Measurements from ENCODE around the gene CPSF2.

Gene CPSF2

DNA sequence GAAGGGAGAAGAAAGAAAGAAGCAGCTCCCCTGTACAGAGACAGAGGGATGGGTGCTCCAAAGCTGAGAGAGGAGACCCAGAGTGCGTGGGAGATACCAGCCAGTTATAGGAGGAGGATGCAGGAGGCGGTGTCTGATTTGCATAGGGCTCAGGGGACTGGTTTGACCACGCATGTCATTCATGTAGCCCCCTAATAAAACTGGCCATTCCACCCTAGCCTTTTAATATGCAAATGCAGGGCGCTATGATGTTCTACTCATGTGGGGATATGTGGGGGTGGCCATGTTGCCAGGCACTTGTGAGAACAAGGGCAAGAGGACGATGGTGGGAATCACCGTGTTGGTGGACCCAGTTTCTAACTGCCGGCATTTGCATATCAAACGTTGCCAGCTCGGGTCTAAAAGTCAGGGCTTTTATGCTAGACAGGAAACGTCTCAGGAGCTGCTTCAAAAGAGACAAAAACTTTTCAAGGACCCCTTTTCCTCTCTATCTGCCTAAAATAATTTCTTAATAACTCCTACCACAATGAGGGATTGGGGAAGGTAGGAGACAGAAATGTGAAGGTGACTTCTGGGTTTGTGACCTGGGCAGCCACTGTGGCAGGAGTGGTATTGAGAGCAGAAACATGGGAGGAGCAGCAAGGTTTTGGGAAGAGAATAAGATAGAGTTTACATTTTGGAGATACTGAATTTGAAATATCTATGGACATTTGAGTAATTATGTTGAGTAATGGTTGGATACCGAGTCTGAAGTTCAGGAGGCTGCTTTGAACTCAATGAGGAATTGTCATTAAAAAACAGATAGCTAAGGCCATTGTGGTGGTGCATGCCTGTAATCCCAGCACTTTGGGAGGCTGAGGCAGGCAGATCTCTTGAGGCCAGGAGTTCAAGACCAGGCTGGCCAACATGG is 13.2 kb upstream of the CPSF2 start:
- H3K9me3 ChIP-seq (ENCODE audit: control insufficient read depth in 5 of 5, low read length in 5 of 5) = no peaks in the 10 kb centered on the region
- H3K27me3 ChIP-seq (ENCODE audit: control insufficient read depth in 5 of 5, insufficient read depth in 4 of 5, low read length in 5 of 5) = no peaks in the 10 kb centered on the region
- no peaks in the 10 kb centered on the region for H3K36me3 ChIP-seq (ENCODE audit: control insufficient read depth in 5 of 5, insufficient read depth in 5 of 5, low read length in 5 of 5)
- H3K9ac ChIP-seq (ENCODE audit: low read length in 5 of 5) = no peak overlapping the region
- peaks cover 6 to 22% (median 16%) of the 10 kb centered on the region in 5 donors for H3K4me1 ChIP-seq (ENCODE audit: control insufficient read depth in 5 of 5, insufficient read depth in 5 of 5, low read length in 5 of 5)
- no peak overlapping the region for H3K4me3 ChIP-seq (ENCODE audit: low read depth in 1 of 5, low read length in 5 of 5)
- no peak overlapping the region for H3K27ac ChIP-seq (ENCODE audit: low read depth, low read length)

DNA sequence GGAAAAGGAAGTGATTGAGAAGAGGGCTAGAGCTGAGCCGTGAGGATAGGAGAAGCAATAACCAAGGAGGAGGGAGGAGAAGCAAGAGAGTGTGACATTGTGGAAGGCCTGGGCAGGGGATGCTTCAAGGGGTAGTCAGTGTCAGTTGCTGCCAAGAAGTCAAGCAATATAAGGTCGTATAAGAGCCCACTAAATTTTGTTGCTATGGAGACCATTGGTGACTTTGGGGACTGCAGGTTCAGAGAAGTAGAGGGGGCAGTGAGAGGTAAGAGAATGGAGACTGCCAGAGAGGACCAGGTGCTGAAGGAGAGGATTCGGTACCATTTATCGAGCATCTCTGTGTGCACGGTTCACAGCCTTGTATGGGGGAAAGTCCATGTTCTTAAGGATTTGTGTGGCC is 12.3 kb upstream of the CPSF2 start:
- Histone ChIP-seq H3K36me3 (ENCODE audit: control insufficient read depth in 5 of 5, insufficient read depth in 5 of 5, low read length in 5 of 5) (no peaks in the 10 kb centered on the region), H3K4me3 (ENCODE audit: low read depth in 1 of 5, low read length in 5 of 5) (no peak overlapping the region), H3K4me1 (ENCODE audit: control insufficient read depth in 5 of 5, insufficient read depth in 5 of 5, low read length in 5 of 5) (peaks cover 6 to 21% (median 13%) of the 10 kb centered on the region in 5 donors), H3K9me3 (ENCODE audit: control insufficient read depth in 5 of 5, low read length in 5 of 5) (no peaks in the 10 kb centered on the region), H3K9ac (ENCODE audit: low read length in 5 of 5) (no peak overlapping the region), H3K27me3 (ENCODE audit: control insufficient read depth in 5 of 5, insufficient read depth in 4 of 5, low read length in 5 of 5) (no peaks in the 10 kb centered on the region), H3K27ac (ENCODE audit: low read depth, low read length) (no peak overlapping the region)

GRCh38 chr14:92121207-92121669 is 531 bp upstream of the CPSF2 start:
- no peaks in the 10 kb centered on the region for H3K9me3 ChIP-seq (ENCODE audit: control insufficient read depth in 5 of 5, low read length in 5 of 5)
- H3K4me1 ChIP-seq (ENCODE audit: control insufficient read depth in 5 of 5, insufficient read depth in 5 of 5, low read length in 5 of 5) = peaks cover 0 to 28% (median 16%) of the 10 kb centered on the region in 5 donors
- peak overlapping the region; percentile 97 for H3K27ac ChIP-seq (ENCODE audit: low read depth, low read length)
- peak overlapping the region; percentile 81 to 99 (median 94) for H3K9ac ChIP-seq (ENCODE audit: low read length in 5 of 5)
- H3K4me3 ChIP-seq (ENCODE audit: low read depth in 1 of 5, low read length in 5 of 5) = peak overlapping the region; percentile 82 to 98 (median 93)
- H3K27me3 ChIP-seq (ENCODE audit: control insufficient read depth in 5 of 5, insufficient read depth in 4 of 5, low read length in 5 of 5) = no peaks in the 10 kb centered on the region
- H3K36me3 ChIP-seq (ENCODE audit: control insufficient read depth in 5 of 5, insufficient read depth in 5 of 5, low read length in 5 of 5) = peaks cover 0 to 15% (median 6%) of the 10 kb centered on the region in 5 donors

DNA sequence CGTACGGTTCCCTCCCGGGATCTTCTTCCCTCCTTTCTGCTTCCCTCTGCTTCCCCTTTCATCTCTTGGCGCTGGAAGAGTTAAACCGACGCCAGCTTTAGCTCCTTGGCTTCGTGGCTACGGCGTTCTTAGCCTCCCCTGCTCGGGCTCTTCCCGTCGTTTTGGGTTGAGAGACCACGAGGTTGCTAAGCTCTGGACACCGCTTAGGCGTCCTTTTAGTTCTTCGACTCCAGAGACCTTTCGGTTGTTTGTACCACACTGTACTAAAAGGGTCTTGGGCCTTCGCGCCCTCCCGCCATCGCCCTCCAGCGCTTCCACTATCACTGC is 545 bp downstream of the CPSF2 start:
- H3K4me3 ChIP-seq (ENCODE audit: low read depth in 1 of 5, low read length in 5 of 5) = peak overlapping the region; percentile 82 to 98 (median 95)
- H3K9me3 ChIP-seq (ENCODE audit: control insufficient read depth in 5 of 5, low read length in 5 of 5) = no peaks in the 10 kb centered on the region
- H3K4me1 ChIP-seq (ENCODE audit: control insufficient read depth in 5 of 5, insufficient read depth in 5 of 5, low read length in 5 of 5) = peaks cover 0 to 28% (median 16%) of the 10 kb centered on the region in 5 donors
- no peaks in the 10 kb centered on the region for H3K27me3 ChIP-seq (ENCODE audit: control insufficient read depth in 5 of 5, insufficient read depth in 4 of 5, low read length in 5 of 5)
- H3K9ac ChIP-seq (ENCODE audit: low read length in 5 of 5) = peak overlapping the region; percentile 93 to 100 (median 99)
- peaks cover 3 to 19% (median 4%) of the 10 kb centered on the region in 5 donors for H3K36me3 ChIP-seq (ENCODE audit: control insufficient read depth in 5 of 5, insufficient read depth in 5 of 5, low read length in 5 of 5)
- peak overlapping the region; percentile 97 for H3K27ac ChIP-seq (ENCODE audit: low read depth, low read length)

GRCh38 chr14:92122761-92123160 is 992 bp downstream of the CPSF2 start:
- no peaks in the 10 kb centered on the region for H3K27me3 ChIP-seq (ENCODE audit: control insufficient read depth in 5 of 5, insufficient read depth in 4 of 5, low read length in 5 of 5)
- H3K36me3 ChIP-seq (ENCODE audit: control insufficient read depth in 5 of 5, insufficient read depth in 5 of 5, low read length in 5 of 5) = peaks cover 4 to 19% (median 7%) of the 10 kb centered on the region in 5 donors
- H3K27ac ChIP-seq (ENCODE audit: low read depth, low read length) = peak overlapping the region; percentile 97
- peaks cover 0 to 28% (median 16%) of the 10 kb centered on the region in 5 donors for H3K4me1 ChIP-seq (ENCODE audit: control insufficient read depth in 5 of 5, insufficient read depth in 5 of 5, low read length in 5 of 5)
- H3K9ac ChIP-seq (ENCODE audit: low read length in 5 of 5) = peak overlapping the region; percentile 93 to 100 (median 99)
- peak overlapping the region; percentile 82 to 98 (median 95) for H3K4me3 ChIP-seq (ENCODE audit: low read depth in 1 of 5, low read length in 5 of 5)
- H3K9me3 ChIP-seq (ENCODE audit: control insufficient read depth in 5 of 5, low read length in 5 of 5) = no peaks in the 10 kb centered on the region

DNA sequence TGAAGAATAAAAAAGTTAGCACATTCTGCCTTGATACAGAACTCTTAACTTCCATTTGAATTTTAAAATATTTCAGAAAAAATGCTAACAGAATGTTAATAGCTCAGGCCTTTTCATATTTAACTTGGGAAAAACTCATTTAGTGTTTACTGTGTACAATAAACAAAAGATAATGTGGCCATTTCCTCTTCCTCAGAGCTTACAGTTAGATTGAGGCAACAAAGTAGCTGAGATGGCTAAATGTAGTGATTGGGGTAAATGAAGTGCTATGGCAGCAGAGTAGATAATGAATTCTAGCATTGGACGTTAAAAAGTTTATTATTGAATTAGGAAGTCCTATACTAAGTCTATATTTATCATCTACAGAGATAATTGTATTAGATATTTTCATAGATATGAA is 12.7 kb downstream of the CPSF2 start:
- H3K4me1 ChIP-seq (ENCODE audit: control insufficient read depth in 5 of 5, insufficient read depth in 5 of 5, low read length in 5 of 5) = peaks cover 0 to 11% (median 0%) of the 10 kb centered on the region in 5 donors
- H3K9ac ChIP-seq (ENCODE audit: low read length in 5 of 5) = no peak overlapping the region
- no peak overlapping the region for H3K4me3 ChIP-seq (ENCODE audit: low read depth in 1 of 5, low read length in 5 of 5)
- H3K27ac ChIP-seq (ENCODE audit: low read depth, low read length) = no peak overlapping the region
- H3K9me3 ChIP-seq (ENCODE audit: control insufficient read depth in 5 of 5, low read length in 5 of 5) = no peaks in the 10 kb centered on the region
- peaks cover 29 to 77% (median 43%) of the 10 kb centered on the region in 5 donors for H3K36me3 ChIP-seq (ENCODE audit: control insufficient read depth in 5 of 5, insufficient read depth in 5 of 5, low read length in 5 of 5)
- no peaks in the 10 kb centered on the region for H3K27me3 ChIP-seq (ENCODE audit: control insufficient read depth in 5 of 5, insufficient read depth in 4 of 5, low read length in 5 of 5)

GRCh38 chr14:92135269-92135668 is 13.5 kb downstream of the CPSF2 start:
- Histone ChIP-seq H3K9ac (ENCODE audit: low read length in 5 of 5) (no peak overlapping the region), H3K9me3 (ENCODE audit: control insufficient read depth in 5 of 5, low read length in 5 of 5) (no peaks in the 10 kb centered on the region), H3K27me3 (ENCODE audit: control insufficient read depth in 5 of 5, insufficient read depth in 4 of 5, low read length in 5 of 5) (no peaks in the 10 kb centered on the region), H3K36me3 (ENCODE audit: control insufficient read depth in 5 of 5, insufficient read depth in 5 of 5, low read length in 5 of 5) (peaks cover 31 to 75% (median 40%) of the 10 kb centered on the region in 5 donors), H3K4me3 (ENCODE audit: low read depth in 1 of 5, low read length in 5 of 5) (no peak overlapping the region), H3K4me1 (ENCODE audit: control insufficient read depth in 5 of 5, insufficient read depth in 5 of 5, low read length in 5 of 5) (peaks cover 0 to 5% (median 0%) of the 10 kb centered on the region in 5 donors), H3K27ac (ENCODE audit: low read depth, low read length) (no peak overlapping the region)

- Histone ChIP-seq H3K4me1 (ENCODE audit: control insufficient read depth in 5 of 5, insufficient read depth in 5 of 5, low read length in 5 of 5) (no peaks in the 10 kb centered on the region), H3K9ac (ENCODE audit: low read length in 5 of 5) (no peak overlapping the region), H3K27me3 (ENCODE audit: control insufficient read depth in 5 of 5, insufficient read depth in 4 of 5, low read length in 5 of 5) (no peaks in the 10 kb centered on the region), H3K27ac (ENCODE audit: low read depth, low read length) (no peak overlapping the region), H3K4me3 (ENCODE audit: low read depth in 1 of 5, low read length in 5 of 5) (no peak overlapping the region), H3K36me3 (ENCODE audit: control insufficient read depth in 5 of 5, insufficient read depth in 5 of 5, low read length in 5 of 5) (peaks cover 44 to 87% (median 63%) of the 10 kb centered on the region in 5 donors), H3K9me3 (ENCODE audit: control insufficient read depth in 5 of 5, low read length in 5 of 5) (no peaks in the 10 kb centered on the region)
Measured at GRCh38 chr14:92143309-92143708, 21.5 kb downstream of the CPSF2 start.

DNA sequence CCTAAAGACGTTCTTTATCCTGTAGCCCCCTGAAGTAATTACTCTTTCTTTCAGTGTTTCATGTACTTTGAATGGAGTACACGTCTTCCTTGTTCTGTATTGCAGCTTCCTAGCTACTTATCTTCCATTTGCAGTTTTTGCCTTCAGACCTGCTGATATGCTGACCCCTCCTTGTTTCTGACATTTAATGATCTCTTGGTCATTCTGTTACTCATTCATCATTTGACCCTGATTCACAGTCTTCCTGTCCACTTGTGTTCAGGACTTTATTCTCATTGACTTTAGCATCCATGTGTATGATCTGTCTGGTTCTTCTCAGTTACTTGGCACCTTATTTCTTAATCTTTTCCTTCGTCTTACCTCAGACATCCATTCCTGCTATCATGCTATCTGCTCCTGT is 22.2 kb downstream of the CPSF2 start:
- Histone ChIP-seq H3K27me3 (ENCODE audit: control insufficient read depth in 5 of 5, insufficient read depth in 4 of 5, low read length in 5 of 5) (no peaks in the 10 kb centered on the region), H3K4me3 (ENCODE audit: low read depth in 1 of 5, low read length in 5 of 5) (no peak overlapping the region), H3K4me1 (ENCODE audit: control insufficient read depth in 5 of 5, insufficient read depth in 5 of 5, low read length in 5 of 5) (no peaks in the 10 kb centered on the region), H3K9me3 (ENCODE audit: control insufficient read depth in 5 of 5, low read length in 5 of 5) (no peaks in the 10 kb centered on the region), H3K9ac (ENCODE audit: low read length in 5 of 5) (no peak overlapping the region), H3K36me3 (ENCODE audit: control insufficient read depth in 5 of 5, insufficient read depth in 5 of 5, low read length in 5 of 5) (peaks cover 43 to 85% (median 60%) of the 10 kb centered on the region in 5 donors), H3K27ac (ENCODE audit: low read depth, low read length) (no peak overlapping the region)

DNA sequence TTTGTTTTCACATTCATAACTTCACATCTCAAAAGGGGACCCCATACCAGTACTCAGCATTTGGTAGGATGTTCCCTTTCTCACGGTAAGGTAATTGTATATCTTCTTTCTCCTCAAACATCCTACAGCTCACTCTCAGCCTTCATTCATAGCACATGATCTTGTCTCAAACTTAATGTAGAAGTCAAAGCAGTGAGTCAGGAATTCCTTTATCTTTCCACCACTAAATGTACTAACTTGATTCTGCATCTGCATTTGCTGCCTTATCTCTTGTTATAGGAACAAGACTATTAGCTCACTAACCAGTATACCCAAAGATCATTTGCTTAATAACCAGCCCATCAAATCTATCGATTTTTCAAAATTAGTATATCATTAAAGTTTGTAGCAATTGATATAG is 22.9 kb downstream of the CPSF2 start:
- Histone ChIP-seq H3K36me3 (ENCODE audit: control insufficient read depth in 5 of 5, insufficient read depth in 5 of 5, low read length in 5 of 5) (peaks cover 46 to 86% (median 62%) of the 10 kb centered on the region in 5 donors), H3K27ac (ENCODE audit: low read depth, low read length) (no peak overlapping the region), H3K4me3 (ENCODE audit: low read depth in 1 of 5, low read length in 5 of 5) (no peak overlapping the region), H3K9me3 (ENCODE audit: control insufficient read depth in 5 of 5, low read length in 5 of 5) (no peaks in the 10 kb centered on the region), H3K4me1 (ENCODE audit: control insufficient read depth in 5 of 5, insufficient read depth in 5 of 5, low read length in 5 of 5) (no peaks in the 10 kb centered on the region), H3K27me3 (ENCODE audit: control insufficient read depth in 5 of 5, insufficient read depth in 4 of 5, low read length in 5 of 5) (no peaks in the 10 kb centered on the region), H3K9ac (ENCODE audit: low read length in 5 of 5) (no peak overlapping the region)

All from subcutaneous abdominal adipose tissue (tissue), 5 donors.